GM21367 (cell line): ENCODE results near the gene NR1I3.
"Not testable (repeated sequence)": the region's sequence is repeated elsewhere in the genome, so short reads cannot be mapped to it uniquely, and the experiment has no call there.

Source experiments
- ATAC-seq: cut with Tn5 transposase; IDR thresholded peaks from one replicate; pipeline ENCODE4 v1.9.1; 2021; ENCODE audit not compliant: unreplicated experiment

Gene NR1I3

DNA sequence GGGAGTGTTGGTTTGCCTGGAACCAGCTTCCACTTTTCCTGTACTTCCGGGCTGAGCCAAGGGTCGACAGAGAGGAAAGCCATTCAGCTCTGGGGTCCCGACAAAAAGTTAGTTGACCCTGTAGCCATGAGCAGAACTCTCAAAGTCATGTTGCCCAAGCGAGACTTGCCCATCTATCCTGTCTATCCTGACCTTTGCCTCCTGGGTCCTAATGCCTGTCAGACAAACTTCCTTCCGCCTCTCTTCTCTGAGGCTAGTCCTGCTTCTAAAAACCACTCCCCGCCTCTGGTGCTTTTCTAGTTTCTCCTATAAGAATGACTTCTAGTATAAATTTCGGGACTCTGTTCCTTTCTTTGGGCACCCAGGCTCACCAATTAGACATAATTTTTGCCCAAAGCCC, 12.8 kb upstream of the NR1I3 start:
- ATAC-seq = no peak

DNA sequence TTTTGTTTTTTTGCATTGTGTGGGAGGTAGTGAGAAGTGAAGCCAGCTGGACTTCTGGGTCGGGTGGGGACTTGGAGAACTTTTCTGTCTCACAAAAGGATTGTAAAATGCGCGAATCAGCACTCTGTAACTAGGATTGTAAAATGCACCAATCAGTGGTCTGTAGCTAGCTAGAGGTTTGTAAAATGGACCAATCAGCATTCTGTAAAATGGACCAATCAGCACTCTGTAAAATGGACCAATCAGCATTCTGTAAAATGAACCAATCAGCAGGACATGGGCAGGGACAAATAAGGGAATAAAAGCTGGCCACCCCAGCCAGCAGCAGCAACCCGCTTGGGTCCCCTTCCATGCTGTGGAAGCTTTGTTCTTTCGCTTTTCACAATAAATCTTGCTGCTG, 12.1 kb upstream of the NR1I3 start:
- not testable (repeated sequence) for ATAC-seq

DNA sequence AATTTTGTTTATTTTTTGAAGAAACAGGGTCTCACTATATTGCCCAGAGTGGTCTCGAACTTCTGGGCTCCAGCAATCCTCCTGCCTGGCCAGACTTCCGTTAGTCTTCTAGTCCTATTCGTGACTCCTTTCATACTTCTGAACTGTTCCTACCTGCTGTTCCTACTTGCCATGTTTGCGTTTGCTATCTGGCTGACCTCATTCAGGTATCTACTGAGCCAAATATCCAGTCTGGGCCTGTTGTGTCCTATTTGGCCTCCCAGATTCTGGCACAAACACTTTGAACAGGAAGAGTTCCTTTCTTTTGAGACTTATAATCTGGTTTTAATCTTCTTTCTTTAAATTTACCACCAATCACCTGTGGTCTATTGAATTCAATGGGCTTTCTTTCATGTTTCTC, 6.9 kb upstream of the NR1I3 start:
- ATAC-seq = no peak

DNA sequence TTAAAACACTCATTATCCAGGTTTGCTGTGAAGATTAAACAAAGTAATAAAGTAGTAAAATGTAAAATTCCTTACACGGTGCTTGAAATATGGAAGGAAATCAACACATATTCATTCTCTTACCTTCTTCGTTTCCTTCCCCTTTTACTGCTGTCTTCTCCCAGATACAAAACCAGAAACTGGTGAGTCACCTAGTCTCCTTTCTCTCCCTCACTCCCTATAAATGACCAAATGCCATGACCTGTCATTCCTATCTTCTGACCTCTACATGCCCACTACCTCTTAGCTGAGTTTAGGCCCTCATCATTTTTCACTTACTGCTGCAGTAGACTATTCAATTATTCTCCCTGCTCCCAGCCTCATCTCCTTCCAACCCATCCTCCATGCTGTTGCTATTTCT, 4.3 kb upstream of the NR1I3 start:
- no peak for ATAC-seq

DNA sequence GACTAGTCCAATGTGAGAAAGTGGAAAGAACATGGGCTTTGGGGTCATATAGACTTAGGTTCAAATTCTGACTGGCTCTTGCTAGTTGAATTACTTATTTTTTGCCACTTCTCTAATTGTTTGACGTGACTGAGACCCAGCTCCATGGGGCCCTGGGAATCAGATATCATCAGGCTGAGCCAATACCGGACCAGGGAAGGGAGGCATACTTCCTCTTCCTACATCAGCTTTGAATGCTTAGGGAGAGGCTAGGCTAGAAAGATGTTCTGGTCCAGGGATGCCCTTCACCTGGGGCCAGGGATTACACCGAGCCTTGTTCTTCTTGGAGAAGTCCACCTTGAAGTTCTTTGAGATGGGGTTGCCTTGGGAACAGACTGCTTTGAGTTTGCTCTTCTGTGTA, 3.7 kb upstream of the NR1I3 start:
- ATAC-seq = no peak

DNA sequence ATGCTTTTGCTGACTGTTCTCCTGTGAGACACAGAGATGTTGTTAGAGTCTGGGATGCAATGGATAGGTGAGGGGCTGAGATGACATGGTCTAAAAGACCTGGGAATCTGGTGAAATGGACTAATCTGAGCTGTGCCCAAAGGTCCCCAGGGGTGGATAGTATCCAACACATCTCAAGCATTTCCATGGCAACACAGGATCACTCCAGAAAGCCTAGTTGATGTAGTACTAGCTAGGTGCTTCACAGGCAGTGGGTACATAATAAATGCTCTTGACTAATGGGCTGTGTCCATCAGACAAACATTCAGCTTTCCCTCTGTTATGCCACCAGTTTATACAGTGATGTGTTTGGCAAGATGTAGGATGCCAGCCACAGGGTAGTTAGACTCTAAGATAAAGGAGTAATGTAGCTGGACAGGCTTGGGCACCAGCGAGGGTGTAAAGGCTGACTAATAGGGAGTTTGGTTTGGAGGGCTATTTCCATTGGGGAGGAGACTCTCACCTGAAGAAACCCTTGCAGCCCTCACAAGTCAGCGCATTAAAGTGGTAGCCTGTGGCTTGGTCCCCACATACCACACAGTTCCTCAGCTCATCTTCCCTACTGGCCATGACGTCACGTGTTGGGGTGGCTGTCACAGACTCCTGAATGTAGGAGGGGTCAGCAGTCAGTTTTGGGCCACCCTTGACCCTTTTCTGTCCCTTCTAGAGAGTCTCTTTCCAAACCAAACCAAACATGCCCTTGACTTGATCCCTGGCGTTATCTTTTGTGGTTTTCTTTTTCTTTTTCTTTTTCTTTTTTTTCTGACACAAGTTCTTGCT, 1.8 kb downstream of the NR1I3 start:
- ATAC-seq = no peak

DNA sequence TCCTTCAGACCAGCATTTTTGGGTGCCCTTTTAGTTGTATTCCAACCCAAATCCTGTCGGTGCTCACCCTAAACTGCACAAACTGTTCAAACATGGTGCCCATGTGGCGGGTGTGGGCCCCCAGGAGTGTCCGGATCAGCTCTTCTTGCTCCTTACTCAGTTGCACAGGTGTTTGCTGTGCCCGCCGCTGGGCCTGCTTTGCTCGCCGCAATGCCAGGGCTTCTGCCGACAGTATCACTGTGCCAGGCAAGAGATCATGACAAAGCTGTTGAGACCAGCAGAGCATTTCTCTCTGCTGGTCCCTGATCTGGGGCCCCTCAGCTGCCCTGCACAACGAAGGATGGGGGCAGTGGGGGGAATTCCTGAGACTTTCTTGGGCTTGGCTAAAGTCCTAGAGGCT, 4.9 kb downstream of the NR1I3 start:
- ATAC-seq = no peak

DNA sequence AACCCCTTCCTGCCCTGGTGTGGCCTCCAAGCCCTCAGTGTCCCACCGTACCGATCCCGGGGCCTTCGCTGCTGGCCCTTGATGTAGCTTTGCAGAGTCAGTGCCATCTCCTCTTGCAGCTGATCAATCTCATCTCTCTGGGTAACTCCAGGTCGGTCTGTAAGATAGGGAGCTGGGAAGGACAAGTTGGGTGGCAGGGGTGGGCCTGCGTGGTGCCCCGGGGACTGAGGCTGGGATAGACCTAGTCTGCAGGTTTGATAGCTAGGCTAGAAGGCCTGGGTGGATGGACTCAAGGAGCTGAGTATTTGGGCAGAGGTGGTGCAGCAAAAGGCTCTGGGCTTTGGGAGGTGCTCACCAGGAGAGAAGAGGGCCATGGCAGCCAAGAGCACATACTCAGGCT, 7.2 kb downstream of the NR1I3 start:
- no peak for ATAC-seq

DNA sequence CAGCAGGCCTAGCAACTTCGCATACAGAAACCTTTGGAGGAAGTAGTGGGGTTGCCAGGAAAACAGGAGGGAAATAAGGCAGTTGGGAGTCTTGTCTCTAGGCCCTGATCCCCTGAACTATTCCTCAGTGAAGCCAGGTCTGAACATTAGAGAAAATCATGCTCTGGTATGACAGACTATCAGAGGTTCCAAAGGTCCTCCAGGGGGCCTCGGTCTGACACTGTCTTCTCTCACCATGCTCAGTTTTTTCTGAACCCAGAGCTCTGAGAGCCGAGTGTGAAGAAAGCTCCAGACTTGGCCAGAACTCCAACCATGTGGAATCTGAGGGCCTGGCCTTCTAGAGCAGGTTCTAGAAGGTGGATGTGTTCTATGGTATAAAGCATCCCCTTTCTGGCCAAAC, 8.1 kb downstream of the NR1I3 start:
- no peak for ATAC-seq

DNA sequence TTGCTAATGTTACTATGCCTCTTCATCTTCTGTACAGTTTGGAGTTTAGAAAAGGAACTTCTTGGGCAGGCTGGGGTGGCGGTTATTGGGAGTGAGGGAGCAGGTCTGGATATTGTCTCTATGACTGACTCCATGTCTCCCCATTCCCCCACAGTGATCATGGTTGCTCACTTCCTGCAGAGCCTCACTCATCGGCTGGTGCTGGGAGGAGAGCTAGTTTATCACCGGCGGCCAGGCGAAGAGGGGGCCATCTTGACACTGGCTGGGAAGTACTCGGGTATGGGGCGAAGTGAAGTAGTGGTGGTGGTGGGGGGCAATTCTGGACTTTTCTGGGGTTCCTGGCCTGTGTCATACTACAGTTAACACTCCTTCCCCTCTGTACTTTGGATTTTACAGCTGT, 10.0 kb downstream of the NR1I3 start:
- ATAC-seq = no peak

DNA sequence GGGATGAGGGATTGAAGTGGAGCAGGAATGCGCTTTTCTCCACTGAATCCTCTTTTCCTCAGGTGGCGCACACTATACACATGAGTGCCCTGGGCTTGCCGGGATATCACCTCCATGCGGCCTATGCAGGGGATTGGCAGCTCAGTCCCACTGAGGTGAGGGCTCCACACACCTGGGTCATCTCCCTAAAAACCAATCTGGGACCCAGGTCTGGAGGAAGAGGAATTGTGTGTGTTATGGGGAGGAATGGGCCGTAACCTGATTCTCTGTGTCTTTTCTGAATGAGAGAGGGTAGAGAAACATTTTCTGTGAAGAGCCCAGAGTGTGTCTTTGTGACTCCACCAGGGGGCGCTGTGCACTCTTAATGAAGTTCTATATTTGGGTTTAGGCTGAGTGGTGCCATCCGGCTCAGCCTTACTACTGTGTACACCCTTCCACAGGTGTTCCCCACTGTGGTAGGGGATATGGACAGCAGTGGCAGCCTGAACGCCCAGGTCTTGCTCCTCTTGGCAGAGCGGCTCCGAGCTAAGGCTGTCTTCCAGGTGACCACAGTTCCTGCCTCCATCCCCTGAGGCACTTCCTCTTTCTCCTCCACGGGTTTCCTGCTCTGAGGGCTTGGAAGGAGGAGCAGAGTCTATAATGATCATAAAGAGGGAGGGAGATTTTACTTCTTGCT, 10.7 kb downstream of the NR1I3 start:
- ATAC-seq = peak; percentile 32

DNA sequence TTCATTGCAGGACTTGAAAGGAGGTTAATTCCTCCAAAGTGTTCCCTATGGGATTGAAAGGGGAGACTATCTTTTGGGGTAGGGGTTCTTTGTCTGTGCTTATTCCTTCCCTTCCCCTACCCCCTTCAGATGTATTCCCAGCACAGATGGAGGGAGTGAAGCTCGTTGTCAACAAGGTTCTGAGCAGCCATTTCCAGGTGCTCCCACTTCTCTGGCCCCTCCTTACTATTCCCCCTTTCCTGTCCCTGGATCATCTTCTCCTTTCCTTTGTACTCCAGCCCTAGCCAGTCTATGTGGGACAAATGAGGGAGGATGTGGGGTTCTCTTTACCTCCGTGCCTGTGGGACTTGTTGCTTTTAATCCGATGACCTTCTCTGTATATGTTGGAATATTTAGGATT, 11.2 kb downstream of the NR1I3 start:
- no peak for ATAC-seq

DNA sequence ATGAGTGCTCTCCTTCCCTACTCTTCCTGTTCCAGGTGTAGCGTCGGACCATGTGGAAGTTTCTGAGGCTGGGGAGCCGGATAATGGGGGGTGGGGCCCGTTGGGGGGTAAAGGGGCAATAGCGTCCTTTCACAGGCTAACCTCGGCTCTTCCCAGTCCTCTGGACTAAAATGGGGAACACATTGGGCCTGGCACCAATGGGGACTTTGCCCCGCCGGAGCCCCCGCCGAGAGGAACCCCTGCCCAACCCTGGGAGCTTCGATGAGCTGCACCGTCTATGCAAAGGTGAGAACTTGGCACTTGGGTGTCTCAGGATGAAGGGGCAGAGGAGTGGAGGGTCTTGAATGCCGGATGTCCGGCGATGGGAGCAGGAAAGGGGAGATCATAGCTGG, 11.7 kb downstream of the NR1I3 start:
- no peak for ATAC-seq

DNA sequence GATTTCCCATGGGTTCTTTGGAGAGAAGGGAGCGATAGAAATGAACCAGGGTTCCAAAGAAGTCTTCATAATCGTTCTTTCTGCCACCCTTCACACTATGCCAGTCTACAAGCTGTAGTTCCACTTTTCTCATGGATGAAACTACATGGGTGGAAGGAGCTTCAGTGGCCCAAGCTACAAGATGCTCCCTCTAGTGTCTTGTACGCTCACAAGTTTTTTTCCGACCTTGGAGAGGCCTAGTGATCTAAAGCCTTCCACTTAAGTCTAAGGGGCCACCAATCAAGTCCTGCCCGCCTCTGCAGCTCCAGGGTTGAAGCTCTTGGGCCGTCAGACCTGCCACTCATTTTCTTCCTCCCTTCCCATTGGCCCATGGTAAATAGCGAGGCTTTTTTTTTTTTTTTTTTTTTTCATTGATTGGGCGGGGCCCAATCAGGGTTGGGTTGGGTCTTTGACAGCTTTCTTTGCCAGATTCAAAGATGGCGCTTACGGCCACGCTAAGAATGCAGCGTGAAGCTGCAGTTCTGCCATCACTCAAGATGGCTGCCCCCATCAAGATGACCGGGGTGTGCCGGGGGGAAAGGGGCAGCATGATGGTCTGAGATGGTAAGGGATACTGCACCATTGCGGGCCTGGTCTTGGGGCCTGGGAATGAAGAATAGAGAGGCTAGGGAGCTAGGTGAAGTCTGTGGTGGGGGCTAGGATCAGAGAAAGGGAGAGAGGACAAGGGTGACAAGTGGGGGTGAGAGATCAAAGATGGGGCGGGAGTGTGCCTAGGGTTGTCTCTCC, 12.3 kb downstream of the NR1I3 start, which contains the start of gene TOMM40L:
Gene TOMM40L (plus strand): TSS at position 527 of the 786 bp plus-strand sequence. CDS start 430 bp downstream, outside the sequence.
- peak; percentile 89 for ATAC-seq

DNA sequence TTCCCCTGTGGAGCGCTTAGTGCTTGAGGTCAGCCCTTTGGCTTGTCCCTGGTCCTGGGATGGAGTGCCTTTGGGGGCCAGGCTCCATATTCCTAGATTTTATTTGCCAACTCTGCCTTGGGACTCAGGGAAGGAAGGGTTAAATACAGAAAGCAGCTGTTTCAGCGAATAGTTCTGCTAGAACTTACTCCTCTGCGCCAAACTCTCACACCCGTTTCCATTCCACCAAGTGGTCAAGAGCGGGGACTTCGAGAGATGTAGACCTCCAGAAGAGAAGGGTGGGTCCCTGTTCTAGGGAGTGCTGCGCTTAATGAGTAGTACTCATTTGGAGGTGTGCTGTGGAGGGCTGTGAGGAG, 12.8 kb downstream of the NR1I3 start:
- no peak for ATAC-seq

DNA sequence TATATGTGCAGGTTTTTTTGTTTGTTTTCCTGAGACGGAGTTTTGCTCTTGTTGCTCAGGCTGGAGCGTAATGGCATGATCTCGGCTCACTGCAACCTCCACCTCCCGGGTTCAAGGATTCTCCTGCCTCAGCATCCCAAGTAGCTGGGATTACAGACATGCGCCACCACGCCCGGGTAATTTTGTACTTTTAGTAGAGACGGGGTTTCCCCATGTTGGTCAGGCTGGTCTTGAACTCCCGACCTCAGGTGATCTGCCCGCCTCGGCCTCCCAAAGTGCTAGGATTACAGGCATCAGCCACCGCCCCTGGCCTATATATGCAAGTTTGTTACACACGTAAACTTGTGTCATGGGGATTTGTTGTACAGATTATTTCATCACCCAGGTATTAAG, 13.3 kb downstream of the NR1I3 start:
- not testable (repeated sequence) for ATAC-seq

DNA sequence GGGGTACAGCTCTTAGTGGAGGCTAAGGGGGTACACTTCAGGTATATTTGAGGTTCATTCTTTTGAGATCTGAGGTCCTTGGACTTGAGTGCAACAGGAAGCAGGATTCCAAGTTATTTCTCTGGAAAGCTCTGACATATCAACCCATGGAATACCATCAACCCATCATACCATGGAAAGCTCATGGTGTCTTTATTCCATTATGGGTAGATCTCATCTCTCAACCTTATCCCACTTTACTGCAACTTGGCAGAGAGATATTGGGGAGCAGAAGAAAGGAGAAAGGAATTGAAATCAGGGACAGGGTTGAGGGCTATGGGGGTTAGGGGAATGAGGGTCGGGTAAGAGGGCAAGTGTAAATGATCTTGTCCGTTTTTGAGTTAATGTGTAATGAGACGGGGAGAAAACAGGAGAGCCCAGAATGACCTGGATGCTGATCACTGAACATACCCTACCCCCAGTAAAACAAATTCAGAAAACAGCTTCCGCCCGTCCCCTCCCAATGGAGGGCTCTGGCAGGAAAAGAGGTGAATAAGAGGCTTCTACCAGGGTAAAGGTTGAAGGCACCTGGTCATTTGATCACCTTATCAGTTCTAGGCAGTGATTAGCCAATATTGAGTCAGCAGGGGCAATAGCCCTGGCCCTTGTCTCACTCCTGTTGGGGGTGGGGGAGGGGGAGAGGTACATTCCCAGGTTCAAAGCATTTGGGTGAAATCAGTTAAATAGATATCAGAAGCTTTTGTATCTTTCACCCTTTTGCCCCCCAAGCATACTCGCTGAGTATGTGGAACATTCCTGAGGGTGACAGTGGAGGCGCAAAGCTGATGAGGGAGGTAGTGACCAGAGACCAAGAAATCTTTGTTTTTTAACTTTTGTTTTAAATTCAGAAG, 14.0 kb downstream of the NR1I3 start:
- ATAC-seq = no peak

DNA sequence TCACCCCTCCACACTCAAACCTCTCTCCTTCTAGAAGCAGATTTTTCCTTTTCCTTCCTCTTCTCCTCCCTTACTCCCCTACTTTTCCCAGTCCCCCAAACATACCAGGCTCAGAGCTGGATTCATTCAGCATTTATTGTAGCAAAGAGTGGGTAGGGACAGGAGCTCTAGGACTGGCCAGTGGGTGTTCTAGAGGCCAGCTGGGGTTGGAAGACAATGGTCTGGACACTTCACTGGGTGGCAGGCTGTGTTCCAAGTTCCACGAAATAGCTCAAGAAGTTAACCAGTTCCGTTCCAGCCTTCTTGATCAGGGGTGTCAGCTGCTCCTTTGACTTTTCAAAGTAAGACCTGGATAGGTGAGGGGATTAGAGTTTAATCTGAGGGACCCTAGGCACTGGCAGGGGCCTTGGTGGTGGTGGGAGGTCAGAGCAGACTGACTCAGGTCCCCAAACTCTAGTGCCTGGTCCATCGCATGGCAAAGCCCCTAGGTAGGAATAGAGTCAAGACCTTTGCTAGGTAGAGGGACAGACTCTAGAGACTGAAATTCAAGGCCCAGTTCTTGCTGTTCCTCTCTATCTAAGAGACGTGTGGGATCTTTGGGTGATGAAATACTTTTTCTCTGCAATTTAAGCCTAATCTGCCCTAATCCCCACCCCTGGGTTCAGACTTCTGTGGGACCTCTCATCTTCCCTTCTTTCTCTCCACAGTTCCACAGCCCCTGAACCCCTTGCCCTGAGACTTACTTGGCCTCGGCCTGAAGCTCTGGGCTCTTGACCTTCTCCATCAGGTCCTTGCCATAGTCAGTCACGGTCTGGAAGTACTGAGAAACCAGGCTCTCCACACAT, 15.6 kb downstream of the NR1I3 start:
- ATAC-seq = no peak

DNA sequence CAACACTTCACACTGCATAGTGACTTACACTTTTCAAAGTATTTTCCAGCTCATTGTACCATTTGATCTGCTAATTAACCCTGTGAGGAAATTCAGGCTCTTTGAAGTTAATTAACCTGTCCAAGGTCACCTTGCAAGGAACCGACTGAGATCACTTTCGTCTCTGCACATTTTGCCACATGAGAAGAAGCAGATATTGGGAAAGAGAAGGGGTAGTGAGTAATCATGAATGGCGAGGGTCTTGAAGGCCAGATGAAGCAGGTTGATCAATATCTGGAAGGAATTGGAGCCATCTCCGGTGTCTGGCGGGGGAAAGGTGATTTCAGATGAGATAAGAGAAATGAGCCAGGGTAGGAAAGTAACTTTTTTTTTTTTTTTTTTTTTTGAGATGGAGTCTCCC, 18.0 kb downstream of the NR1I3 start:
- no peak for ATAC-seq
